OCI-LY1 (cell line): Measurements from ENCODE around the gene TRIM46.
"Not testable (repeated sequence)": the region's sequence is repeated elsewhere in the genome, so short reads cannot be mapped to it uniquely, and the experiment has no call there.

Experiments used
- H2AFZ ChIP-seq: fragments of 200-600 bp; sonication (generic), shearing (Covaris generic); 2 replicates; pipeline ENCODE4 v1.6.0; 2014; ENCODE audit warnings: antibody characterized with exemption, mild to moderate bottlenecking, low read length
- H3F3A ChIP-seq: fragments of 200-600 bp; sonication (generic), shearing (Covaris generic); 2 replicates; pipeline ENCODE4 v1.6.0; 2014; ENCODE audit warnings: mild to moderate bottlenecking, antibody characterized with exemption, low read length, moderate library complexity; ENCODE audit not compliant: insufficient read depth
- H3K27ac ChIP-seq: fragments of 200-600 bp; sonication (generic); 2 replicates; pipeline ENCODE4 v1.5.1; 2014; ENCODE audit warnings: low read length, mixed run types, mild to moderate bottlenecking, low read depth; ENCODE audit not compliant: poor library complexity, severe bottlenecking
- H3K27me3 ChIP-seq: fragments of 200-600 bp; sonication (generic); 2 replicates; pipeline ENCODE4 v1.6.0; 2014; ENCODE audit warnings: antibody characterized with exemption, mild to moderate bottlenecking, low read length, moderate library complexity; ENCODE audit not compliant: insufficient read depth
- H3K36me3 ChIP-seq: fragments of 200-600 bp; sonication (generic); 2 replicates; pipeline ENCODE4 v1.6.1; 2014; ENCODE audit warnings: mild to moderate bottlenecking, antibody characterized with exemption, low read length, moderate library complexity, mixed read lengths; ENCODE audit not compliant: insufficient read depth
- H3K4me1 ChIP-seq: fragments of 200-600 bp; sonication (generic); 2 replicates; pipeline ENCODE4 v1.5.1; 2014; ENCODE audit warnings: mild to moderate bottlenecking, low read length, moderate library complexity; ENCODE audit not compliant: insufficient read depth, severe bottlenecking
- H3K4me2 ChIP-seq: fragments of 200-600 bp; sonication (generic), shearing (Covaris generic); 2 replicates; pipeline ENCODE4 v1.6.1; 2014; ENCODE audit warnings: low read length
- H3K4me3 ChIP-seq: fragments of 200-600 bp; sonication (generic); 2 replicates; pipeline ENCODE4 v1.5.1; 2014; ENCODE audit warnings: low read length, low read depth, mild to moderate bottlenecking, mixed read lengths; ENCODE audit not compliant: poor library complexity, severe bottlenecking
- H3K79me2 ChIP-seq: fragments of 200-600 bp; shearing (Covaris generic); 2 replicates; pipeline ENCODE4 v1.6.1; 2016; ENCODE audit warnings: mixed run types, low read length, mixed read lengths; ENCODE audit not compliant: insufficient read depth
- H3K9ac ChIP-seq: fragments of 200-600 bp; sonication (generic), shearing (Covaris generic); 2 replicates; pipeline ENCODE4 v1.6.1; 2014; ENCODE audit warnings: mild to moderate bottlenecking, low read length, mixed read lengths
- H3K9me2 ChIP-seq: fragments of 200-600 bp; sonication (generic), shearing (Covaris generic); 2 replicates; pipeline ENCODE4 v1.6.1; 2014; ENCODE audit warnings: low read depth, mild to moderate bottlenecking, low read length, mixed read lengths
- H3K9me3 ChIP-seq: fragments of 200-600 bp; shearing (Covaris generic); 2 replicates; pipeline ENCODE4 v1.6.1; 2014; ENCODE audit warnings: low read length, mixed read lengths
- H4K20me1 ChIP-seq: fragments of 200-600 bp; sonication (generic), shearing (Covaris generic); 2 replicates; pipeline ENCODE4 v1.6.0; 2016; ENCODE audit warnings: mild to moderate bottlenecking, low read length; ENCODE audit not compliant: insufficient read depth
- EZH2 ChIP-seq: fragments of 200-600 bp; sonication (generic), shearing (Covaris generic); IDR thresholded peaks from 2 replicates; pipeline ENCODE4 v1.8.0; 2017; ENCODE audit warnings: borderline replicate concordance, mixed run types, mild to moderate bottlenecking, antibody characterized with exemption, low read length, moderate library complexity, mixed read lengths
- TF ChIP-seq, protein P1 (sequence below): fragments of 200-600 bp; sonication (generic), shearing (Covaris generic); IDR thresholded peaks from 2 replicates; pipeline ENCODE4 v1.5.1; 2017; ENCODE audit warnings: mild to moderate bottlenecking, antibody characterized with exemption, low read length, moderate library complexity, mixed read lengths

The TRIM46 gene

DNA sequence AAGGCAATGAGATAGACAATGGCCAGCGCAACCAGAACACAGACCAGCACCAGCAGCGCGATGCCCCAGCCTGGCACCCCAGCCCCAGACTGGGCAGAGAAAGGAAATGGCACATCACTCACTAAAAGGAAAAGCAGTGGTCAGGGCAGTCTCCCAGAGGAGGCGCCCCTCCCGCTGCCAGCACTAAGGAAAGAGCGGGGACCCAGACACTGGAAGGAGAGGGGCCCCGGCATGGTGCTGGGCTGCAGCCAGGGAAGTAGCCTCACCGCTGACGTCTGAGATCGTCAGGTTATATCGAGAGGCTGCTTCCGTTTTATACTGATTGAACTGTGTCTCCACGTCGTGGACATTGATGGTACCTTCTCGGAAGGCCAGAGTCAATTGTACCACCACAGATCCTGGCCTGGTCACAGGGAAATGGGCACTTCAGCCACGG is 13.8 kb downstream of the TRIM46 start:
- H3K27ac ChIP-seq, result no peak overlapping the region
- H3F3A ChIP-seq, result no peaks in the 10 kb centered on the region
- H3K27me3 ChIP-seq, result no peaks in the 10 kb centered on the region; the same call in 1 of the 2 replicates
- no peak overlapping the region for H3K4me2 ChIP-seq
- no peak overlapping the region for H3K4me3 ChIP-seq
- H4K20me1 ChIP-seq, result no peaks in the 10 kb centered on the region
- H3K9me3 ChIP-seq, result no peaks in the 10 kb centered on the region
- peaks cover 17% of the 10 kb centered on the region for H3K4me1 ChIP-seq
- no peaks in the 10 kb centered on the region for H3K9me2 ChIP-seq
- H2AFZ ChIP-seq, result no peak overlapping the region
- no peak for TF ChIP-seq EZH2
- TF ChIP-seq, protein P1, sequence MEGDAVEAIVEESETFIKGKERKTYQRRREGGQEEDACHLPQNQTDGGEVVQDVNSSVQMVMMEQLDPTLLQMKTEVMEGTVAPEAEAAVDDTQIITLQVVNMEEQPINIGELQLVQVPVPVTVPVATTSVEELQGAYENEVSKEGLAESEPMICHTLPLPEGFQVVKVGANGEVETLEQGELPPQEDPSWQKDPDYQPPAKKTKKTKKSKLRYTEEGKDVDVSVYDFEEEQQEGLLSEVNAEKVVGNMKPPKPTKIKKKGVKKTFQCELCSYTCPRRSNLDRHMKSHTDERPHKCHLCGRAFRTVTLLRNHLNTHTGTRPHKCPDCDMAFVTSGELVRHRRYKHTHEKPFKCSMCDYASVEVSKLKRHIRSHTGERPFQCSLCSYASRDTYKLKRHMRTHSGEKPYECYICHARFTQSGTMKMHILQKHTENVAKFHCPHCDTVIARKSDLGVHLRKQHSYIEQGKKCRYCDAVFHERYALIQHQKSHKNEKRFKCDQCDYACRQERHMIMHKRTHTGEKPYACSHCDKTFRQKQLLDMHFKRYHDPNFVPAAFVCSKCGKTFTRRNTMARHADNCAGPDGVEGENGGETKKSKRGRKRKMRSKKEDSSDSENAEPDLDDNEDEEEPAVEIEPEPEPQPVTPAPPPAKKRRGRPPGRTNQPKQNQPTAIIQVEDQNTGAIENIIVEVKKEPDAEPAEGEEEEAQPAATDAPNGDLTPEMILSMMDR, result no peak
- H3K9ac ChIP-seq, result no peak overlapping the region
- H3K79me2 ChIP-seq, result no peaks in the 10 kb centered on the region
- no peaks in the 10 kb centered on the region for H3K36me3 ChIP-seq

DNA sequence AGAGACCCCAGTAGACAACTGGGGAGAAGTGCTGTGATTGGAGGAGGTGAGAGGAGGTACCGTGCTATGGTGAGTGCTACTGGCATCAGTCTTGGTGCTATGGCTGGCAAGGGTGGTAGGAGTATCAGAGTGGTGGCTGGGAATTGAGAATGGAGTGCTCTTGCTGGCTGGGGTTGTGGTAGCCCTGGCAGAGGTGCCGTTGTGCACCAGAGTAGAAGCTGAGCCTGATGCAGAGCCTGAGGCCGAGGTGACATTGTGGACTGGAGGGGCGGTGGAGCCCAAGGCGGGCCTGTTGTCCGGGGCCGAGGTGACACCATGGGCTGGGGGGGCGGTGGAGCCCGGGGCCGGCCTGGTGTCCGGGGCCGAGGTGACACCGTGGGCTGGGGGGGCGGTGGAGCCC is 14.6 kb downstream of the TRIM46 start:
- no peaks in the 10 kb centered on the region for H3K9me2 ChIP-seq

GRCh38 chr1:155189926-155190325 is 16.3 kb downstream of the TRIM46 start:
- not testable (repeated sequence) for H3K27me3 ChIP-seq, H2AFZ ChIP-seq, H3K4me3 ChIP-seq, H3K4me2 ChIP-seq, H3K9ac ChIP-seq, H3K9me2 ChIP-seq, H3F3A ChIP-seq, H4K20me1 ChIP-seq, H3K9me3 ChIP-seq, H3K36me3 ChIP-seq, H3K27ac ChIP-seq, H3K79me2 ChIP-seq
- peaks cover 29% of the 10 kb centered on the region for H3K4me1 ChIP-seq

More for the DNA sequence above, 14.6 kb downstream of the TRIM46 start:
- Histone ChIP-seq H3K4me1 (peaks cover 21% of the 10 kb centered on the region), H3K27ac (no peak overlapping the region), H3K9me3 (no peaks in the 10 kb centered on the region), H3K9ac (no peak overlapping the region), H3K4me3 (no peak overlapping the region), H3K27me3 (no peaks in the 10 kb centered on the region; the same call in 1 of the 2 replicates), H3K79me2 (no peaks in the 10 kb centered on the region), H4K20me1 (no peaks in the 10 kb centered on the region), H3K36me3 (no peaks in the 10 kb centered on the region), H2AFZ (no peak overlapping the region), H3F3A (no peaks in the 10 kb centered on the region), H3K4me2 (no peak overlapping the region)
- TF ChIP-seq EZH2, result no peak
- TF ChIP-seq, protein P1, result no peak

- no peaks in the 10 kb centered on the region for H3K36me3 ChIP-seq
- no peaks in the 10 kb centered on the region for H3K9me2 ChIP-seq
- TF ChIP-seq, protein P1, result no peak
- no peak for TF ChIP-seq EZH2
- no peaks in the 10 kb centered on the region for H3K27me3 ChIP-seq
- no peak overlapping the region for H3K9ac ChIP-seq
- H4K20me1 ChIP-seq, result no peaks in the 10 kb centered on the region
- H3K4me2 ChIP-seq, result no peak overlapping the region
- no peaks in the 10 kb centered on the region for H3F3A ChIP-seq
- no peak overlapping the region for H2AFZ ChIP-seq
- H3K9me3 ChIP-seq, result no peaks in the 10 kb centered on the region
- H3K79me2 ChIP-seq, result no peaks in the 10 kb centered on the region
- H3K27ac ChIP-seq, result no peak overlapping the region
- H3K4me3 ChIP-seq, result no peak overlapping the region
- H3K4me1 ChIP-seq, result peaks cover 21% of the 10 kb centered on the region
Measured at GRCh38 chr1:155191904-155192303, 18.3 kb downstream of the TRIM46 start.
